GM18873 (cell line): ENCODE data around the gene RASD2.
"Not testable (repeated sequence)": the region's sequence is repeated elsewhere in the genome, so short reads cannot be mapped to it uniquely, and the experiment has no call there.

Experiments
- ATAC-seq: cut with Tn5 transposase; IDR thresholded peaks from one replicate; pipeline ENCODE4 v1.9.1; 2021; ENCODE audit warnings: mild to moderate bottlenecking, moderate library complexity, moderate number of reproducible peaks; ENCODE audit not compliant: unreplicated experiment, low FRiP score

The RASD2 gene

GRCh38 chr22:35540595-35541253 is at the start of gene RASD2:
RASD2 (plus strand) TSS chr22:35540831; CDS start chr22:35546810, 5,979 bp downstream.
- no peak for ATAC-seq

- not testable (repeated sequence) for ATAC-seq
These were observed 49.3 kb upstream of the RASD2 start for GRCh38 chr22:35491061-35491907.

DNA sequence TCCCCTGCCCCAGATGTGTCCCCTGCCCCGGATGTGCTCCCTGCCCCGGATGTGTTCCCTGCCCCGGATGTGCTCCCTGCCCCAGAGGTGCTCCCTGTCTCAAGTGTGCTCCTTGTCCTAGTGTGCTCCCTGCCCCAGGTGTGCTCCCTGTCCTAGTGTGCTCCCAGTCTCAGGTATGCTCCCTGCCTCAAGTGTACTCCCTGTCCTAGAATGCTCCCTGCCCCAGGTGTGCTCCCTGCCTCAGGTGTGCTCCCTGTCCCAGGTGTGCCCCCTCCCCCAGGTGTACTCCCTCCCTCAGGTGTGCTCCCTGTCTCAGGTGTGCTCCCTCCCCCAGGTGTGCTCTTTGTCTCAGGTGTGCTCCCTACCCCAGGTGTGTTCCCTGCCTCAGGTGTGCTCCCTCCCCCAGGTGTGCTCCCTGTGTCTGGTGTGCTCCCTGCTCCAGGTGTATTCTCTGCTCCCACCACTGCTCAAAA is 48.7 kb upstream of the RASD2 start:
- ATAC-seq = no peak

DNA sequence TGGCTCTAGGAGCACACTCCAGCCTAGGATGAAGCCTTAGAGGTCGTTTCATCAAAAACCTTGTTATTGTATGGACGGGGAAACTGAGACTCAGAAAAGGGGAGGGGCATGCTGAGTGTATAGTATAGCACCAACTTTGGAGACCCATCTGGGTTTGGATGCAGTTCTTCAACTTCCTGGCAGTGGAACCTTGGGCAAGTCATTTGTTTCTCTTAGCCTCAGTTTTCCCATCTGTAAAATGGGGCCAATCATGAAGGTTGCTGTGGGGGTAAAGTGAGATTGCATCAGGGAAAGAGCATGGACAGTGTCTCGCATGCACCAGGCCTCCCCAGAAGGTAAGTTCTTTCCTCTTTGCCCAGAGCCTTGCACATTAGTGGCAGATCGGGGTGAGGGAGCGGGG is 47.6 kb upstream of the RASD2 start:
- ATAC-seq = no peak

- not testable (repeated sequence) for ATAC-seq
These were observed 44.9 kb upstream of the RASD2 start for GRCh38 chr22:35495711-35496110.

DNA sequence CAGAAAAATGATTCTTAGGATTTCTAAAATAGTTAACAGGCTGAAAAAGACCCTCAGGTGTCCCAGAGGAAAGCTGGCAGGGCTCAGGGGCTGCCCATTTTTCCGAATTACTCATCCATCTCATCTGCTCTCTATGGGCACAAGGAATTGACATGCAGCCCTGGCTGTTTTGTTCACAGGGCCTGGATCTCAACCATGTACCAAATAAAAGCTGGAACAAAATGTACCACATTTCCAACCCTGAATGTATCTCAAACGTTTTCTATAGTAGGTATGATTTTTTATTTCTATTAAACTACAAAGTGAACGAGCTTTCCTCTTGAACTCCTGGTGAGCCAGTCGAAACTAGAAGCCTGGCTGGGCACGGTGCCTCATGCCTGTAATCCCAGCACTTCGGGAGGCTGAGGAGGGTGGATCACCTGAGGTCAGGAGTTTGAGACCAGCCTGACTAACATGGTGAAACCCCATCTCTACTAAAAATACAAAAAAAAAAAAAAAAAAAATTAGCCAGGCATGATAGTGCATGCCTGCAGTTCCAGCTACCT is 43.8 kb upstream of the RASD2 start:
- no peak for ATAC-seq

- no peak for ATAC-seq
These were observed 42.4 kb upstream of the RASD2 start for GRCh38 chr22:35498026-35498800.

GRCh38 chr22:35502836-35503235 is 37.8 kb upstream of the RASD2 start:
- no peak for ATAC-seq

GRCh38 chr22:35505399-35506258 is 35.0 kb upstream of the RASD2 start:
- no peak for ATAC-seq

DNA sequence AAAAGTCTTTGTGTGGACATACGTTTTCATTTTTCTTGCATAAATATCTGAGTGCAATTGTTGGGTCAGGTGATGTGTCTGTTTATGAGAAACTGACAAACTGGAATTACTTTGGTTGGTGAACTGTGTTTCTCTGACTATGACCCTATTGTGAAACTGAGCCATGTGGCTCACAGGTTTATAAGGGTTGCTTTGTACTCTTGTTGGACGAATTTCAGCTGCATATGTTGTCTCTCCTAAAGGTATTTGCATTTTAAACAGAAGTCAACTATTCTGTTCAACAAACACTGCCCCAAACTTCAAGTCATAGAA is 34.4 kb upstream of the RASD2 start:
- ATAC-seq = no peak

DNA sequence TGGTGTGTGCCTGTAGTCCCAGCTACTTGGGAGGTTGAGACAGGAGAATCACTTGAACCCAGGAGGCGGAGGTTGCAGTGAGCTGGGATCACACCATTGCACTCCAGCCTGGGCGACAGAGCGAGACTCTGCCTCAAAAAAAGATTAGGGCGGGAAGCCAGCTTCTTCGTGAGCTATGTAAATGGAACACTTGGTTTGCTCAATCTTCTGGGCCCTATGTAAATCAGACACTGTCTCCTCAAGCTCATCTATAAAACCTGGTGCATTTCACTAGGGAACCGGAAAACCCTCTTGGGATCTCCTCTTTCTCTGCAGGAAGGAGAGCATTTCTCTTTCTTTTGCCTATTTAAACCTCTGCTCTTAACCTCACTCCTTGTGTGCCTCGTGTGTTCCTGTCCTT is 32.8 kb upstream of the RASD2 start:
- not testable (repeated sequence) for ATAC-seq

GRCh38 chr22:35509451-35509850 is 31.2 kb upstream of the RASD2 start:
- no peak for ATAC-seq

- ATAC-seq = no peak
These were observed 30.7 kb upstream of the RASD2 start for GRCh38 chr22:35509960-35510359.

DNA sequence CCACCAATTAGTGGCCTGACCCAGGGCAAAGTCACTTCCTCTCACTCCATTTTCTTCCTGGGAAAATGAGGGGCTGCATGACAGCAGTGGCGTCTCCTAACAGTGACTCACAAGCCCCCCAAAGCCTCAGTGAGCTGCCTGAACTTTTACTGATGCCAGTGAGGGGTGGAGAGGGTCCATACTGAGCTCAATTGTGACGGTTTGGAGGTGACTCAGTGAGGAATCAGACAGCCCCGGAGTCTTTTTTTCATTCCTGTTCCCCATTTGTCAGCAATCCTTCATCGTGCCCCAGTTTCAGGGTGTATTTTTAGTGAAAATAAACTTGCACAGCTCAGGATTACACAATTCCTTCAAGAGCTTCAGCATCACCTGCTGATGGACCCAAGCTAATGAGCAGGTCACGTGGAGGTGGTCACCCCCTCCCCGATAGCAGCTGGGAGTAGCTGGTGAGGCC is 30.1 kb upstream of the RASD2 start:
- no peak for ATAC-seq

DNA sequence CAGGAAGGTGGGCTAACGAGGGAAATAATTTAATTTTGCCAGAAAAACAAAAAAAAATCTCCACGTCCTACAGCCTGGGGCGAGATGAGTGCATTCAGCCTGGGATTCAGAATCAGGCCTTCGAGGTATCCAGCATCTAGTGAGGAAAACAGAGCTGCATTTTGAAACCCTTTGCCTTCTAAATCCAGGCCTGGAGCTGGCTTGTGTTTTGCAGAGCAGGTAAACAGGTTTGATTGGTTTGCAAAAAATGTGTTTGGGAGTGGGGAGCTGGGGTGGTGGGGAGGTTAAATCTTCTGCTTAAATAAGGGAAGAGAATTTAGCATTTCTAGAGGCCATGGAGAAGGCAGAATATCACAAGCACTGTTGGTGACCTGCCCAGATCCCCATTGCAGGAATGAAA is 29.7 kb upstream of the RASD2 start:
- no peak for ATAC-seq

DNA sequence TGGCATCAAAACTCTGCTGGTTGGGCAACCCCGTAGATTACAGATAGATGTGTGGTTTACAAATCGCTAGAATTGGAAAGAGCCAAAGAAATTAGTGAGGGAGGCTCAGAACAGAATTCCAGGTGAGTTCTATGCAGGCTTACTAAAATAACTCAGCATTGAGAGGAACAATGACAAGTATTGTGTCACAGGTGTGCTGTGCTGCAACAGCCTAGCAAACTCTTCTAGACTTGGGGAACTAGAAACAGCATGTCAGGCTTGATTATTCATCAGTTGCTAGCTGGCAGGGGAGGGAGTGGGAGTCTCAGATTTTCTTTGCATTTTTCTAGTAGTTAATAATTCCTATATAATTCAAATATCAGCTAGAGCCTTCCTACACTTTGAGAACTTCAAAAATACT is 26.3 kb upstream of the RASD2 start:
- ATAC-seq = no peak

DNA sequence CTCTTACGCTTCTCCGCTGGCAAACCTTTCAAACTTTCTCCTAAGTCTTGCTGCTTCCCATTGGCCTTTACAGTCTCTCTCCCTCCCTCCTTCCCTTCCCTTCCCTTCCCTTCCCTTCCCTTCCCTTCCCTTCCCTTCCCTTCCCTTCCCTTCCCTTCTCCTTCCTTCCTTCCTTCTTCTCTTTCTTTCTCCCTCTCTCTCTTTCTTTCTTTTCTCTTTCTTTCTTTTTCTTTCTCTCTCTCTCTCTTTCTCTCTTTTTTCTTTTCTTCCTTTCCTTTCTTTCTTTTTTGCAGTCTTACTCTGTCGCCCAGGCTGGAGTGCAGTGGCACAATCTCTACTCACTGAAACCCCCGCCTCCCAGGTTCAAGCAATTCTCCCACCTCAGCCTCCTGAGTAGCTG is 24.7 kb upstream of the RASD2 start:
- not testable (repeated sequence) for ATAC-seq

- ATAC-seq = no peak
These were observed 23.9 kb upstream of the RASD2 start for GRCh38 chr22:35516723-35517122.

- no peak for ATAC-seq
These were observed 23.4 kb upstream of the RASD2 start for GRCh38 chr22:35517207-35517606.
